K562 (cell line): ENCODE results near the gene NISCH. TPM values are rescaled to one million over a fixed set of nuclear protein-coding genes. Genes with fewer than 3 reads are reported as not detected.

Experiments
- ATAC-seq: fragments of 200-7000 bp; cut with Tn5 transposase; 3 replicates; pipeline ENCODE4 v1.9.1; 2020; ENCODE audit warnings: moderate library complexity
- BruUV-seq: library from RNA; stranded (reverse); fragments of 400-500 nt; replicated peaks from 2 replicates; lab custom pipeline; 2021; lab: Mats Ljungman, UMichigan
- CTCF ChIA-PET: fragments of 300-600 bp; formaldehyde crosslinking; extraction: SDS; loops from one replicate; lab custom pipeline; 2021; ENCODE audit warnings: low intra/inter-chr PET ratio; lab: Yijun Ruan, JAX
- POLR2A ChIA-PET: fragments of 300-600, 350-650 bp; sonication (Branson Sonifier 250); formaldehyde crosslinking; extraction: SDS; loops from one replicate; lab custom pipeline; 2021; ENCODE audit warnings: antibody characterized with exemption, inconsistent platforms; lab: Yijun Ruan, JAX
- DNase-seq, 4 experiments: peaks; one replicate each; pipeline versions ENCODE4 v3.0.0 to v3.0.0-alpha.2; 2011 to 2018; ENCODE audit warnings: low spot score in 3 of 4, mixed read lengths in 3 of 4; ENCODE audit errors: extremely low read depth in 1 of 4
- FAIRE-seq: peaks from 2 replicates; lab custom pipeline; 2011; peaks lifted over from hg19 to GRCh38; lab: Jason Lieb, UNC
- H2AFZ ChIP-seq: 2 replicates; pipeline ENCODE4 v1.6.0; 2011; ENCODE audit warnings: low read depth, low read length, control low read depth, inconsistent platforms
- H3K27ac ChIP-seq: fragments of 200-600 bp; 3 replicates; pipeline ENCODE4 v1.8.0; 2011; ENCODE audit warnings: low read depth, mild to moderate bottlenecking, control low read depth, inconsistent platforms, low read length, moderate library complexity, mixed read lengths; ENCODE audit errors: extremely low read depth
- H3K27me3 ChIP-seq, 2 experiments: fragments of 300-600 bp in 1 of 2; 2 replicates in 1 of 2; 3 replicates in 1 of 2; pipeline versions ENCODE4 v1.6.0 to v1.8.0; 2011; ENCODE audit warnings: inconsistent platforms in 2 of 2, low read length in 2 of 2, mild to moderate bottlenecking in 1 of 2, mixed read lengths in 1 of 2, moderate library complexity in 1 of 2; ENCODE audit not compliant: control insufficient read depth in 2 of 2, insufficient read depth in 2 of 2
- H3K36me3 ChIP-seq: fragments of 300-600 bp; 3 replicates; pipeline ENCODE4 v1.8.0; 2011; ENCODE audit warnings: mild to moderate bottlenecking, low read length, inconsistent platforms; ENCODE audit not compliant: control insufficient read depth, insufficient read depth
- H3K4me1 ChIP-seq, 2 experiments: fragments of 200-600 bp in 1 of 2; replicated peaks in 1 of 2; 2 replicates in 1 of 2; 3 replicates in 1 of 2; pipeline versions ENCODE4 v1.5.1 to v1.8.0; 2011; ENCODE audit warnings: inconsistent platforms in 2 of 2, low read length in 2 of 2, mild to moderate bottlenecking in 1 of 2, mixed read lengths in 1 of 2, moderate library complexity in 1 of 2; ENCODE audit not compliant: control insufficient read depth in 2 of 2, insufficient read depth in 2 of 2
- H3K4me2 ChIP-seq: 2 replicates; pipeline ENCODE4 v1.6.1; 2011; ENCODE audit warnings: low read length, control low read depth, inconsistent platforms, mixed read lengths; ENCODE audit not compliant: insufficient read depth
- H3K4me3 ChIP-seq: fragments of 200-600 bp; sonication (generic), shearing (Covaris generic); 2 replicates; pipeline ENCODE4 v1.5.1; 2016; ENCODE audit warnings: control low read depth, inconsistent platforms
- H3K79me2 ChIP-seq: fragments of 200-600 bp; 3 replicates; pipeline ENCODE4 v1.8.0; 2011; ENCODE audit warnings: low read length, inconsistent platforms; ENCODE audit not compliant: control insufficient read depth, insufficient read depth
- H3K9ac ChIP-seq, 2 experiments: 2 replicates each; pipeline versions ENCODE4 v1.6.0 to v1.6.1; 2011; ENCODE audit warnings: low read depth in 2 of 2, low read length in 2 of 2, control low read depth in 1 of 2, inconsistent platforms in 1 of 2, mild to moderate bottlenecking in 1 of 2, mixed read lengths in 1 of 2; ENCODE audit not compliant: insufficient read depth in 1 of 2
- H3K9me1 ChIP-seq: one replicate; pipeline ENCODE4 v1.6.0; 2011; ENCODE audit warnings: inconsistent platforms, mild to moderate bottlenecking, low read length, moderate library complexity; ENCODE audit not compliant: control insufficient read depth, insufficient read depth
- H3K9me3 ChIP-seq: replicated peaks from 2 replicates; pipeline ENCODE4 v1.5.1; 2011; ENCODE audit warnings: low read depth, low read length, inconsistent platforms; ENCODE audit not compliant: control insufficient read depth, insufficient read depth
- H4K20me1 ChIP-seq: replicated peaks from 2 replicates; pipeline ENCODE4 v1.6.1; 2011; ENCODE audit warnings: low read length, inconsistent platforms, mixed read lengths; ENCODE audit not compliant: control insufficient read depth, insufficient read depth
- BACH1 ChIP-seq: fragments of 200-800 bp; sonication (Bioruptor generic); IDR thresholded peaks from 2 replicates; pipeline ENCODE4 v1.6.1; 2016; ENCODE audit warnings: missing genetic modification characterization, missing compliant biosample characterization
- HMG20A ChIP-seq: fragments of 450-650 bp; formaldehyde crosslinking; conservative IDR thresholded peaks from 2 replicates; pipeline ENCODE4 v1.4.0; 2020; ENCODE audit warnings: mild to moderate bottlenecking, mixed read lengths
- ILF3 ChIP-seq: fragments of 450-650 bp; IDR thresholded peaks from 2 replicates; pipeline ENCODE4 v1.6.1; 2018; ENCODE audit warnings: antibody characterized with exemption, mild to moderate bottlenecking, moderate library complexity, borderline replicate concordance
- MAZ ChIP-seq, 2 experiments: fragments of 450-650 bp in 1 of 2; sonication (generic) in 1 of 2; formaldehyde crosslinking; IDR thresholded peaks in 1 of 2; conservative IDR thresholded peaks in 1 of 2; 2 replicates each; pipeline versions ENCODE4 v1.4.0 to v1.5.0; 2020; ENCODE audit warnings: mild to moderate bottlenecking in 1 of 2, missing genetic modification reagents in 1 of 2
- NCOA2 ChIP-seq, 2 experiments: fragments of 450-650 bp; IDR thresholded peaks; 2 replicates each; pipeline ENCODE4 v1.6.1; 2018; ENCODE audit warnings: mild to moderate bottlenecking in 2 of 2, moderate library complexity in 1 of 2; ENCODE audit not compliant: partially characterized antibody in 2 of 2
- NCOA6 ChIP-seq: fragments of 450-650 bp; IDR thresholded peaks from 2 replicates; pipeline ENCODE4 v1.6.1; 2017; ENCODE audit warnings: mild to moderate bottlenecking
- RBM15 ChIP-seq: fragments of 200-400 bp; formaldehyde crosslinking; IDR thresholded peaks from 2 replicates; pipeline ENCODE4 v1.6.1; 2018; ENCODE audit warnings: mild to moderate bottlenecking, low read length, moderate library complexity; ENCODE audit not compliant: insufficient read depth
- SRF ChIP-seq, 2 experiments: fragments of 250-450, 450-650 bp in 1 of 2; sonication (Bioruptor Pico) in 1 of 2; sonication (generic) in 1 of 2; formaldehyde crosslinking; IDR thresholded peaks; 2 replicates each; pipeline versions ENCODE4 v1.5.0 to v1.5.1; 2020 to 2022; ENCODE audit warnings: mild to moderate bottlenecking in 1 of 2, missing genetic modification reagents in 1 of 2
- TBP ChIP-seq: optimal IDR thresholded peaks from 2 replicates; pipeline ENCODE3; 2011; ENCODE audit warnings: low read depth, low read length, improper control_type of control experiment
- ZNF143 ChIP-seq: sonication (generic); formaldehyde crosslinking; IDR thresholded peaks from 2 replicates; pipeline ENCODE4 v1.9.0; 2022; ENCODE audit warnings: mild to moderate bottlenecking, missing genetic modification reagents
- ZNF324 ChIP-seq: fragments of 250-450 bp; sonication (Bioruptor Pico); IDR thresholded peaks from 2 replicates; pipeline ENCODE4 v1.4.0; 2020; ENCODE audit warnings: mild to moderate bottlenecking
- ZNF778 ChIP-seq: fragments of 450-650 bp; formaldehyde crosslinking; IDR thresholded peaks from 2 replicates; pipeline ENCODE4 v1.4.0; 2020; ENCODE audit warnings: mild to moderate bottlenecking, moderate library complexity
- WGBS: fragments of 100-300 bp; shearing (Covaris generic); methylation state at CpG from one replicate; pipeline ENCODE4 v1.1.6; 2016; ENCODE audit warnings: low coverage, mixed read lengths; ENCODE audit not compliant: insufficient coverage; ENCODE audit errors: missing lambda C conversion rate; 5-methylcytosine and 5-hydroxymethylcytosine counted together
- in situ Hi-C: fragments of 300-500 bp; cut with MboI; formaldehyde crosslinking; loops from 4 replicates; pipeline ENCODE4 v1.15.0; 2018; ENCODE audit warnings: inconsistent platforms, mixed read lengths
- intact Hi-C: fragments of 100-400 bp; cut with micrococcal nuclease; formaldehyde crosslinking; loops from 2 replicates; pipeline ENCODE4 v1.14.2; 2022
- polyA plus RNA-seq, 8 experiments: library from polyadenylated mRNA; depleted of rRNA in 4 of 8; stranded (reverse) in 5 of 8; unstranded in 3 of 8; fragments of >200 nt; fragmentation: Nextera tagmentation in 2 of 8; fragmentation: Illumina TruSeq in 1 of 8; extraction: Ambion mirVana in 2 of 8; extraction: Trizol in 1 of 8; gene quantifications; 2 replicates each; pipeline versions ENCODE4 v1.2.1 to v1.2.3, GENCODE V29; 2011 to 2014; ENCODE audit warnings: inconsistent platforms in 1 of 8, missing spikeins in 1 of 8
- total RNA-seq, 7 experiments: library from RNA; depleted of rRNA in 6 of 7; stranded (reverse); fragments of >200 nt in 6 of 7; fragmentation: Illumina TruSeq in 2 of 7; extraction: Trizol in 2 of 7; gene quantifications; 2 replicates each; pipeline versions ENCODE4 v1.2.1 to v1.2.3, GENCODE V29; 2011 to 2021; ENCODE audit warnings: low replicate concordance in 1 of 7
- TF ChIP-seq, protein P1 (sequence below): fragments of 450-650 bp; IDR thresholded peaks from 2 replicates; pipeline ENCODE4 v1.6.1; 2017; ENCODE audit warnings: antibody characterized with exemption, mild to moderate bottlenecking
- TF ChIP-seq, protein P2 (sequence below), 3 experiments: IDR thresholded peaks in 2 of 3; conservative IDR thresholded peaks in 1 of 3; 2 replicates each; pipeline ENCODE4 v1.5.1; 2011 to 2012; ENCODE audit warnings: low read length in 3 of 3, mild to moderate bottlenecking in 3 of 3, control low read depth in 2 of 3, improper control_type of control experiment in 1 of 3, inconsistent platforms in 1 of 3, low read depth in 1 of 3, mixed read lengths in 1 of 3, moderate library complexity in 1 of 3; ENCODE audit not compliant: insufficient read depth in 2 of 3

NISCH gene
- total and polyA plus RNA-seq, 9 of the 15 experiments (the other 6 are each of a cell fraction or from before 2014, with no cell fraction given), result 0.44 to 43.5 (median 23.4) TPM

DNA sequence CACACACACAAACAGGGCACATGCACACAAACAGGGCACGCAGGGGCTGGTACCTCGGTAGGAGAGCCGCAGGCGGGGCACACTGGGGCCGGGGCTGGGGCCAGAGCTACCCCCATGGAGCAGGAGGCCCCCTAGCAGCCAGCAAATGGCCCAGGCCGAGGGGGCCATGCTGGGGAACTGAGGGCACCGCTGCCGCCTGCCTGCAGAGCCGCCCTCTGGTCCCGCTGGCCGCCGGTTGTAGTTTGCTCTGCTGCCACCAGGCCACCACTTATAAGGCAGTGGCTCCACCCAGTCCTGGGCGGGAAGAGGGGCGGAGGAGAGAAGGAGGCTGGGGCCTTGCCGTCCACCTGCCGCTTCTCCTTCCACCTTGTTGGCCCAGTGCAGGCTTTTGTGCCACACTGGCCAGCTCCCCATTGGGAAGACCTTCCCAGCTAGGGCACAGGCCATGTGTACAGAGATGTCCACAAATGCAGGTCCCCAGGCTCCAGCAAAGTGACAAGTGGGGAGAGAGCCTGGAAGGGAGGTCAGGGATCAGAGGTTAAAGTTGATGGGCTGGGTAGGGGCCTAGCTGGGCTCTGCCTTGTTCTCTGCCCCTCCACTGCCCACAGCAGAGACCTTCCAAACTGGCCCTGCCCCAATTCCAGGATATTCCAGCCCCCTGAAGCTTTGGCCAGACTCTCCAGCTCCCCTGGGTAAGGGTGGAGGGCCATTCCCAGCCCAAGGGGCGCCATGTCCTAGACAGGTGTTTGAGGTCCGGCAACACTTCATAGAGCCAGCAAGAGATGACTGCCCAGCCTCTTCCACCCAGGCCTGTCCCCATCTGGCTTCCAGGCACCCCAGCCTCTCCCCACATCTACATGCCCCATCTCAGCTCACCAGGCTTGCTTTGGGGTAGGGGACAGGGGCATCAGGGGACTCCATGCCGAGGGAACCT is 10.3 kb upstream of the NISCH start, which contains the start of gene SEMA3G:
Gene SEMA3G (minus strand): TSS at position 244 of the 934 bp plus-strand sequence. CDS start 76 bp downstream, at position 168.
- H3K4me2 ChIP-seq, result peak within 1 kb of the TSS; percentile 9; the same call in 1 of the 2 replicates
- H4K20me1 ChIP-seq, result no peaks in the 10 kb centered on the region
- intact Hi-C loops (loop anchor here (5.0 kb wide), 3 partner anchors 153 to 443 kb away; no protein-coding TSS in a partner anchor), in situ Hi-C loops (loop anchor here (10.0 kb wide), 1 partner anchor 150 kb away; no protein-coding TSS in a partner anchor)
- peak; percentile 96 for ATAC-seq
- ChIA-PET POLR2A (interaction anchor here (0.5 to 1.3 kb wide), 2 partner anchors 33 to 75 kb away, joined by 3 read pairs; no protein-coding TSS in a partner anchor), CTCF (interaction anchor here (1.8 to 2.2 kb wide), 2 partner anchors 16 to 33 kb away, joined by 7 to 8 read pairs; no protein-coding TSS in a partner anchor)
- peak within 1 kb of the TSS in 1 of 2 experiments; percentile 52; a peak in 2 of 4 replicates for H3K9ac ChIP-seq
- peaks cover 0 to 4% of the 10 kb centered on the region in 2 experiments; a peak in 1 of 5 replicates for H3K27me3 ChIP-seq
- no peak for FAIRE-seq
- no peaks in the 10 kb centered on the region for H3K79me2 ChIP-seq
- BruUV-seq, result no TSS peak
- H2AFZ ChIP-seq, result peak within 1 kb of the TSS; percentile 76
- DNase-seq, result peak; percentile 64 to 74 (median 71)
- peaks cover 0 to 31% of the 10 kb centered on the region in 2 experiments; a peak in 2 of 5 replicates for H3K4me1 ChIP-seq
- H3K9me1 ChIP-seq, result no peaks in the 10 kb centered on the region
- 48% methylated on average over 7 of the region's 19 CpGs for WGBS
- H3K4me3 ChIP-seq, result no peak within 1 kb of the TSS
- H3K9me3 ChIP-seq, result no peaks in the 10 kb centered on the region
- no peaks in the 10 kb centered on the region for H3K36me3 ChIP-seq
- H3K27ac ChIP-seq, result no peak within 1 kb of the TSS
- TF ChIP-seq, protein P1, sequence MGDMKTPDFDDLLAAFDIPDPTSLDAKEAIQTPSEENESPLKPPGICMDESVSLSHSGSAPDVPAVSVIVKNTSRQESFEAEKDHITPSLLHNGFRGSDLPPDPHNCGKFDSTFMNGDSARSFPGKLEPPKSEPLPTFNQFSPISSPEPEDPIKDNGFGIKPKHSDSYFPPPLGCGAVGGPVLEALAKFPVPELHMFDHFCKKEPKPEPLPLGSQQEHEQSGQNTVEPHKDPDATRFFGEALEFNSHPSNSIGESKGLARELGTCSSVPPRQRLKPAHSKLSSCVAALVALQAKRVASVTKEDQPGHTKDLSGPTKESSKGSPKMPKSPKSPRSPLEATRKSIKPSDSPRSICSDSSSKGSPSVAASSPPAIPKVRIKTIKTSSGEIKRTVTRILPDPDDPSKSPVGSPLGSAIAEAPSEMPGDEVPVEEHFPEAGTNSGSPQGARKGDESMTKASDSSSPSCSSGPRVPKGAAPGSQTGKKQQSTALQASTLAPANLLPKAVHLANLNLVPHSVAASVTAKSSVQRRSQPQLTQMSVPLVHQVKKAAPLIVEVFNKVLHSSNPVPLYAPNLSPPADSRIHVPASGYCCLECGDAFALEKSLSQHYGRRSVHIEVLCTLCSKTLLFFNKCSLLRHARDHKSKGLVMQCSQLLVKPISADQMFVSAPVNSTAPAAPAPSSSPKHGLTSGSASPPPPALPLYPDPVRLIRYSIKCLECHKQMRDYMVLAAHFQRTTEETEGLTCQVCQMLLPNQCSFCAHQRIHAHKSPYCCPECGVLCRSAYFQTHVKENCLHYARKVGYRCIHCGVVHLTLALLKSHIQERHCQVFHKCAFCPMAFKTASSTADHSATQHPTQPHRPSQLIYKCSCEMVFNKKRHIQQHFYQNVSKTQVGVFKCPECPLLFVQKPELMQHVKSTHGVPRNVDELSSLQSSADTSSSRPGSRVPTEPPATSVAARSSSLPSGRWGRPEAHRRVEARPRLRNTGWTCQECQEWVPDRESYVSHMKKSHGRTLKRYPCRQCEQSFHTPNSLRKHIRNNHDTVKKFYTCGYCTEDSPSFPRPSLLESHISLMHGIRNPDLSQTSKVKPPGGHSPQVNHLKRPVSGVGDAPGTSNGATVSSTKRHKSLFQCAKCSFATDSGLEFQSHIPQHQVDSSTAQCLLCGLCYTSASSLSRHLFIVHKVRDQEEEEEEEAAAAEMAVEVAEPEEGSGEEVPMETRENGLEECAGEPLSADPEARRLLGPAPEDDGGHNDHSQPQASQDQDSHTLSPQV, result 0 out of 2 replicates have a peak, but pooled peaks have one; percentile 19
- TF ChIP-seq HMG20A (CRISPR knock-in tag) (no peak), TBP (peak; percentile 60), NCOA6 (no peak), ZNF143 (CRISPR knock-in tag) (no peak), RBM15 (no peak), ZNF324 (no peak), NCOA2 (IDR thresholded peaks at IDR 0.05; ENCODE audit: partially characterized antibody in 2 of 2) (no peak), ZNF778 (CRISPR knock-in tag) (no peak), ILF3 (no peak), SRF (CRISPR knock-in tag; IDR thresholded peaks at IDR 0.05) (peak in 1 of 2 experiments; percentile 84; a peak in 2 of 4 replicates), BACH1 (no peak), MAZ (CRISPR knock-in tag; conservative IDR thresholded peaks at IDR 0.05 in 1 of 2, IDR thresholded peaks at IDR 0.05 in 1 of 2) (peak; percentile 22 to 25; a peak in 1 of 4 replicates)
- TF ChIP-seq, protein P2, sequence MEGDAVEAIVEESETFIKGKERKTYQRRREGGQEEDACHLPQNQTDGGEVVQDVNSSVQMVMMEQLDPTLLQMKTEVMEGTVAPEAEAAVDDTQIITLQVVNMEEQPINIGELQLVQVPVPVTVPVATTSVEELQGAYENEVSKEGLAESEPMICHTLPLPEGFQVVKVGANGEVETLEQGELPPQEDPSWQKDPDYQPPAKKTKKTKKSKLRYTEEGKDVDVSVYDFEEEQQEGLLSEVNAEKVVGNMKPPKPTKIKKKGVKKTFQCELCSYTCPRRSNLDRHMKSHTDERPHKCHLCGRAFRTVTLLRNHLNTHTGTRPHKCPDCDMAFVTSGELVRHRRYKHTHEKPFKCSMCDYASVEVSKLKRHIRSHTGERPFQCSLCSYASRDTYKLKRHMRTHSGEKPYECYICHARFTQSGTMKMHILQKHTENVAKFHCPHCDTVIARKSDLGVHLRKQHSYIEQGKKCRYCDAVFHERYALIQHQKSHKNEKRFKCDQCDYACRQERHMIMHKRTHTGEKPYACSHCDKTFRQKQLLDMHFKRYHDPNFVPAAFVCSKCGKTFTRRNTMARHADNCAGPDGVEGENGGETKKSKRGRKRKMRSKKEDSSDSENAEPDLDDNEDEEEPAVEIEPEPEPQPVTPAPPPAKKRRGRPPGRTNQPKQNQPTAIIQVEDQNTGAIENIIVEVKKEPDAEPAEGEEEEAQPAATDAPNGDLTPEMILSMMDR (IDR thresholded peaks at IDR 0.05 in 2 of 3, conservative IDR thresholded peaks at IDR 0.05 in 1 of 3; ENCODE audit: insufficient read depth in 2 of 3, low read depth in 1 of 3, low read length in 3 of 3), result peak; percentile 52 to 72 (median 54)
